ENCODE data around the gene AFF2. TPM values are rescaled to one million over a fixed set of nuclear protein-coding genes. Genes with fewer than 3 reads are reported as not detected.

AFF2 gene
- total RNA-seq, 1 experiment from 2014 or later: 0.05 TPM

- no peak overlapping the region for H3K9ac ChIP-seq (ENCODE audit: low read length)
- H3K9me3 ChIP-seq (ENCODE audit: control insufficient read depth in 1 of 2, insufficient read depth in 1 of 2, low read depth in 1 of 2, low read length in 2 of 2): no peaks in the 10 kb centered on the region
- no peaks in the 10 kb centered on the region for H3K4me1 ChIP-seq (ENCODE audit: control insufficient read depth in 1 of 2, insufficient read depth in 2 of 2, low read length in 2 of 2)
- H2AFZ ChIP-seq (ENCODE audit: low read depth, low read length, poor library complexity, severe bottlenecking): no peak overlapping the region
- no peaks in the 10 kb centered on the region for H3K79me2 ChIP-seq (ENCODE audit: insufficient read depth, low read length)
- intact Hi-C loops (cut with micrococcal nuclease): no loop called here
- ChIA-PET CTCF (no interaction called here), POLR2A (no interaction called here), RAD21 (ENCODE audit: low non-redundant PET in 1 of 2, low total read pairs in 2 of 2, uncharacterized antibody in 2 of 2, unreplicated experiment in 2 of 2) (no interaction called here)
- no peak for DNase-seq (ENCODE audit: low read depth, low spot score)
- H3K4me2 ChIP-seq (ENCODE audit: low read length): no peak overlapping the region
- H3K9me2 ChIP-seq (ENCODE audit: insufficient read depth): no peaks in the 10 kb centered on the region
- TF ChIP-seq ZFX (IDR thresholded peaks at IDR 0.05): no peak
- TF ChIP-seq CTCF (IDR thresholded peaks at IDR 0.05 in 2 of 3, conservative IDR thresholded peaks at IDR 0.05 in 1 of 3; ENCODE audit: borderline replicate concordance in 1 of 3, insufficient read depth in 1 of 3, low read depth in 2 of 3, low read length in 2 of 3): no peak
- no peak for TF ChIP-seq POLR2AphosphoS5 (IDR thresholded peaks at IDR 0.05; ENCODE audit: low read depth, low read length)
- no peak for TF ChIP-seq RAD21 (IDR thresholded peaks at IDR 0.05; ENCODE audit: low read depth)
- no peak for TF ChIP-seq EZH2phosphoT487 (IDR thresholded peaks at IDR 0.05; ENCODE audit: borderline replicate concordance)
- TF ChIP-seq ZNF274 (IDR thresholded peaks at IDR 0.05; ENCODE audit: low read depth, low read length): no peak
- TF ChIP-seq JUND (IDR thresholded peaks at IDR 0.05): no peak
- TF ChIP-seq FOSL1 (IDR thresholded peaks at IDR 0.05; ENCODE audit: low read depth): no peak
- no peak for TF ChIP-seq MAX (IDR thresholded peaks at IDR 0.05)
- TF ChIP-seq EZH2 (IDR thresholded peaks at IDR 0.05): no peak
- no peak for TF ChIP-seq CEBPB (IDR thresholded peaks at IDR 0.05; ENCODE audit: low read depth)
- TF ChIP-seq CBX3 (IDR thresholded peaks at IDR 0.05; ENCODE audit: low read depth): no peak
- no peak for TF ChIP-seq SRF (IDR thresholded peaks at IDR 0.05; ENCODE audit: low read depth)
- TF ChIP-seq ELF1 (IDR thresholded peaks at IDR 0.05; ENCODE audit: borderline replicate concordance, low read depth): no peak
- no peak for TF ChIP-seq POLR2A (IDR thresholded peaks at IDR 0.05; ENCODE audit: borderline replicate concordance, extremely low read depth, insufficient read depth, insufficient read length)
- TF ChIP-seq EGR1 (IDR thresholded peaks at IDR 0.05; ENCODE audit: low read depth): no peak
- no peak for TF ChIP-seq ZBTB33 (IDR thresholded peaks at IDR 0.05; ENCODE audit: extremely low read depth, insufficient replicate concordance, low read length)
- no peak for TF ChIP-seq YY1 (IDR thresholded peaks at IDR 0.05; ENCODE audit: extremely low read depth, insufficient replicate concordance, low read depth, low read length)
- no peak for TF ChIP-seq SP1 (IDR thresholded peaks at IDR 0.05; ENCODE audit: low read depth)
- no peaks in the 10 kb centered on the region for H3K27me3 ChIP-seq (ENCODE audit: insufficient read depth, low read length)
- no peaks in the 10 kb centered on the region for H4K20me1 ChIP-seq (ENCODE audit: insufficient read depth)
- H3K36me3 ChIP-seq (ENCODE audit: control insufficient read depth in 1 of 2, insufficient read depth in 2 of 2, low read length in 2 of 2): no peaks in the 10 kb centered on the region
- ATAC-seq: no peak
- BruUV-seq (replicated peaks): no TSS peak
- no peak overlapping the region for H3K4me3 ChIP-seq (replicated peaks in 1 of 2; ENCODE audit: low read depth in 1 of 2, low read length in 2 of 2)
- H3K27ac ChIP-seq (ENCODE audit: low read depth, low read length): no peak overlapping the region
Observed at GRCh38 chrX:148555101-148555500, 54.7 kb downstream of the AFF2 start.

All from HCT116 (cell line).